Thymus (tissue), 11 donors: ENCODE measurements around the gene PLCB3. TPM values are rescaled to one million over a fixed set of nuclear protein-coding genes. Genes with fewer than 3 reads are reported as not detected.
A peak's percentile ranks its signal among the peaks of the same experiment; 100 is the strongest.
"Not testable (repeated sequence)": the region's sequence is repeated elsewhere in the genome, so short reads cannot be mapped to it uniquely, and the experiment has no call there.

Source experiments
- DNase-seq, 9 donors: peaks; one replicate each; pipeline ENCODE4 v3.0.0-alpha.2; 2013; ENCODE audit warnings: low spot score in 9 of 9, low read depth in 6 of 9, missing footprints in 1 of 9
- H3K27ac ChIP-seq, 2 donors: one replicate each; pipeline ENCODE4 v1.5.1; 2013; ENCODE audit warnings: control low read depth in 1 of 2, low read depth in 1 of 2, low read length in 1 of 2, mild to moderate bottlenecking in 1 of 2, moderate library complexity in 1 of 2
- H3K27me3 ChIP-seq, 2 donors: one replicate each; pipeline ENCODE4 v1.5.1; 2013; ENCODE audit warnings: low read length in 1 of 2; ENCODE audit not compliant: control insufficient read depth in 2 of 2, insufficient read depth in 1 of 2
- H3K36me3 ChIP-seq, 2 donors: one replicate each; pipeline ENCODE4 v1.5.1; 2013; ENCODE audit warnings: low read length in 1 of 2, mild to moderate bottlenecking in 1 of 2, moderate library complexity in 1 of 2; ENCODE audit not compliant: control insufficient read depth in 2 of 2, insufficient read depth in 2 of 2
- H3K4me1 ChIP-seq, 2 donors: one replicate each; pipeline ENCODE4 v1.5.1; 2013; ENCODE audit warnings: low read length in 2 of 2; ENCODE audit not compliant: control insufficient read depth in 2 of 2, insufficient read depth in 2 of 2
- H3K4me3 ChIP-seq, 2 donors: one replicate each; pipeline ENCODE4 v1.5.1; 2013; ENCODE audit warnings: low read length in 2 of 2, control low read depth in 1 of 2, mild to moderate bottlenecking in 1 of 2
- H3K9me3 ChIP-seq, 2 donors: one replicate each; pipeline ENCODE4 v1.5.1; 2013; ENCODE audit warnings: low read length in 1 of 2, mild to moderate bottlenecking in 1 of 2; ENCODE audit not compliant: control insufficient read depth in 2 of 2, insufficient read depth in 1 of 2
- WGBS: extraction: QIAGEN DNeasy Blood & Tissue Kit; methylation state at CpG from one replicate; pipeline ENCODE4 v1.1.7; 2013; 5-methylcytosine and 5-hydroxymethylcytosine counted together
- polyA plus RNA-seq: library from polyadenylated mRNA; stranded (reverse); fragments of 200-250 nt; gene quantifications from one replicate; pipeline ENCODE4 v1.2.3, GENCODE V29; 2013
- total RNA-seq: library from RNA; stranded (reverse); fragments of 120-200 nt; gene quantifications from one replicate; pipeline ENCODE4 v1.2.4, GENCODE V29; 2013
- donor health status: healthy.

The PLCB3 gene
- total and polyA plus RNA-seq, 2 donors, result 5.8 to 7.3 TPM

DNA sequence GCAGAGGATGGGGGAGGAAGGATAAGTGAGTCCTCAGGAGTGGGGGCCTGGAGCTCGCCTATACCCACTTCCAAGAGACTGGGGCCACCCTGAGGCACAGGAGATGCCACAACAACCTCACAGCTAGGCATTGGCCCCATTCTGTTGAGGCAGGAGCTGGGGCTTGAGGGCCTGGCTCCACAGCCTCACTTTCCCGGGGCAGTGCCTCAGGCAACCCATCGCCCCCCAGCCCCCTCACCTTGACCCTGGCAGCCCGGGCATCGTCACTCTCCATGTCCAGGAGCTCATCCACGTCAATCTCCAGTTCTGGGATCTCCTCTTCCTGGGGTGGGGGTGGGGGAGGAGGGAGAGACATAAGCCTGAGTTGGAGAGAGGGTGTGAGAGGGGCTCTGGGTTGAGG is 6.4 kb upstream of the PLCB3 start:
- H3K4me3 ChIP-seq, result peak overlapping the region; percentile 64 to 74
- peaks cover 0 to 19% of the 10 kb centered on the region in 2 donors for H3K36me3 ChIP-seq
- no peak for DNase-seq
- peaks cover 26 to 71% of the 10 kb centered on the region in 2 donors for H3K4me1 ChIP-seq
- H3K27ac ChIP-seq, result peak overlapping the region; percentile 77 to 79
- WGBS, result 41% methylated on average over 6 of the region's 6 CpGs
- peaks cover 4 to 18% of the 10 kb centered on the region in 2 donors for H3K27me3 ChIP-seq
- peaks cover 0 to 14% of the 10 kb centered on the region in 2 donors for H3K9me3 ChIP-seq

DNA sequence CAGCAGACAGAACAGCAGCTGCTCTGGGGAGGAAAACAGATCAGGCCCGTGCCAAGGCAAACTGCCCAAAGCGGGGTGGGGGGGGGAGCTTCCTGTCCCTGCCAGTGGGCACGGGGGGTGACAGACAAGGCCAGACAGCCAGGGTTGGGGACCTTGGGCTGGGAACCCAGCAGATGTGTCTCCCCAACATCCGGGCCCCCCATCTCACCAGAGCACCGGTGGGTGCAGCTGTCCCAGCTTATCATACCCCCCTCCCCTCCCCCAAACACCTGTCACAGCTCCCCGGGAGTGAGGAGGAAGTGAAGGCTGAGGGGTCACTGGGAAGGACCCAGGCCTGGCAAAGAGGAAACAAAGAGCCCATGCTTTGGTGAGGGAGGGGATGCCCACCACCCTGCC is 5.9 kb upstream of the PLCB3 start:
- peaks cover 0 to 17% of the 10 kb centered on the region in 2 donors for H3K9me3 ChIP-seq
- WGBS, result 1% methylated on average over 6 of the region's 6 CpGs
- peak overlapping the region; percentile 79 to 86 for H3K27ac ChIP-seq
- peak in 4 of 9 donors; percentile 62 to 81 (median 72) for DNase-seq
- H3K27me3 ChIP-seq, result peaks cover 4 to 22% of the 10 kb centered on the region in 2 donors
- peaks cover 0 to 19% of the 10 kb centered on the region in 2 donors for H3K36me3 ChIP-seq
- peak overlapping the region; percentile 64 to 74 for H3K4me3 ChIP-seq
- H3K4me1 ChIP-seq, result peaks cover 28 to 71% of the 10 kb centered on the region in 2 donors

DNA sequence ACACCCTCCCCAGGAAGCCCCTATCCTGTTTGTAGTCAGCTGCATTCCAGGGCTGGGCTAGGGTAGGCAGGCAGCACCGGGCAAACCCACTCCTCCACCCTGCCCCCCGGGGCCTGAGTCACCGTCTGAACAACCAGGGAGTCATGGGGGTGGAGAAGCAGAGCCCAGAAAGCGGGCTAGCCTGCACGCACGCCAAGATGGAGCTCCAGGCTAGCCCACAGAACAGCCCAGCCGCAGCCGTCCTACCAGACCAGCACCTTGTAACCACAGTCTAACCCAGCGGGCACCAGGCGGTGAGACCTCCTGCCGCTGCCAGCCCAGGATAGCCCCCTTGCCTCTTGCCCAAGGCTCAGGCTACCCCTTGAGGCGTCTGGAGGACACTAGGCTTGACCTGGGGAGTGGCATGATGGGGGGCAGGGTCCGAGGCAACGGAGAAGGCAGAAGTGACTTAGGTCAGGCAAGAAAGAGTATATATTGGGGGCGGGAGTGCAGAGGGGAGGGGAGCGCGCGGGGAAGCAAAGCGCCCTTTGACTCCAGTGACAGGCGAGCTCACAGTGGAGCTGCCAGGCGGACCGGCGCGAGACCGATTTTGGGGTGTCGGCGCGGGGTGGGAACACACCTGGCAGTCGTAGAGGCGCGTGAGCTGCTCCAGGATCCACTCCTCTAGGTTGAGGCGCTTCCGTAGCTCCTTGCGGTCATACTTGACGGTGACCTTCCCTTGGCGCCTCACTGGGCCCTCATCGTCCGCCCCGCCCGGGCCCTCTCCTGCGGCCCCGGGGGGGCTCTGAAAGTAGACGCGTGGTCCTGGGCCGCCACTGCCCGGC is 5.3 kb upstream of the PLCB3 start:
- peaks cover 0 to 19% of the 10 kb centered on the region in 2 donors for H3K36me3 ChIP-seq
- peak overlapping the region; percentile 79 to 86 for H3K27ac ChIP-seq
- peaks cover 33 to 74% of the 10 kb centered on the region in 2 donors for H3K4me1 ChIP-seq
- peak in 1 of 9 donors; percentile 69 for DNase-seq
- H3K9me3 ChIP-seq, result peaks cover 0 to 15% of the 10 kb centered on the region in 2 donors
- under 1% methylated on average over 46 of the region's 46 CpGs for WGBS
- H3K4me3 ChIP-seq, result peak overlapping the region; percentile 64 to 74
- peaks cover 4 to 28% of the 10 kb centered on the region in 2 donors for H3K27me3 ChIP-seq

DNA sequence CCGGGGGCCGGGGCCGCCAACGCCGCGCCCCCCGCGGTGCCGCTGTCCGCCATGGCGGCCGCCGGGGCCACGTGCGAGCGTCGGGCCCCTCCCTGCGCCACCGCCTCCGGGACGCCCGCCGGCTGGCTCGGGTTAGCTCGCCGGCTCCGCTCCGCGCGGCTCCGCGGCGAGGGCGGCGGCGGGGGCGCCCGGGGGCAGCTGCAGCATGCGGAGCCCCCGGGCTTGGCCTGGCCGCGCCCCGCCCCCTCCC is 4.8 kb upstream of the PLCB3 start:
- peaks cover 0 to 12% of the 10 kb centered on the region in 2 donors for H3K9me3 ChIP-seq
- peak overlapping the region; percentile 64 to 74 for H3K4me3 ChIP-seq
- not testable (repeated sequence) for DNase-seq, H3K27ac ChIP-seq
- peaks cover 0 to 19% of the 10 kb centered on the region in 2 donors for H3K36me3 ChIP-seq
- peaks cover 34 to 77% of the 10 kb centered on the region in 2 donors for H3K4me1 ChIP-seq
- H3K27me3 ChIP-seq, result peaks cover 4 to 30% of the 10 kb centered on the region in 2 donors
- WGBS, result 2% methylated on average over 43 of the region's 43 CpGs

DNA sequence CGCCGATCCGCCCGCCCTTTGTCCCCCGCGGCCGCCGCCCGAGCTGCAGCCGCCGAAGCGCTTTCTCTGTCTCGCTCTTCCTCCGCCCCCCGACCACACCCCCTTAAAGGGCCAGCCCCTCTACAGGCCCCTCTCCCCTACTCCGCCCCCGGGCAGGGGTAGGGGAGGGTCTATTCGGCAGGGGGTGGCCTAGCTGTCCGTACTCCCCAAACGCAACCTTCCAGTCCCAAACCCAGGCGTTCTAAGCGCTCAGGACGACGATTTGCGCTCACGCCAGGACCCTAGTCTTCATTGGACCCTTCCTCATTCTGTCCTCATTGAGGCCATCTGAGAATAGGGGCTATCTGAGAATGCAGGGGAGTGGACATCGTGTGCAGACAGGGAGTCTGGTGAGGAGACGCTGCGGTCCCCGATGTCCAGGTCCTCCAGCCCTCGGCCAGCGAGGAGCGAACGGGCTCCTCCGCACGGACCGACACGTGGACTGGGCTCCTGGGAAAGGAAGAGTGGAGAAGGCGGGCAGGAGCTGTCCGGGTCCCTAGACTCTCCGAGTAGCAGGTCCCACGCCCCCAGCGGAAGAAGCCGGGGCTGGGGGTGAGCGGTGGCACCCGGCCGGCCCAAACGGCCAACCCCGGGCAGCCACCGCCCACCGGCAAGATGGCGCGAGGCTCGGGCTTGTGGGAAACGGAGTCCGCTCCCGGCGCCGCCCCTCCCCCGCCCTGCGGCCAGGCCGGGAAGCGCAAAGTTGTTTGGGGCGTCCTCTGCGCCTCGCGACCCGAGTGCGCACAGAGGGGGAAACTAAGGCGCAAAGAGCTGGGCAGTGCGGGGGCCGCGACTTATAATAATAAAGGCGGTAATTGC is 4.2 kb upstream of the PLCB3 start, which contains the start of gene PPP1R14B:
PPP1R14B (minus strand) TSS at position 73 of the 858 bp plus-strand sequence. CDS start 270 bp downstream, outside the sequence.
- 3% methylated on average over 74 of the region's 74 CpGs for WGBS
- Histone ChIP-seq H3K27me3 (peaks cover 4 to 34% of the 10 kb centered on the region in 2 donors), H3K27ac (peak within 1 kb of the TSS; percentile 79 to 86), H3K36me3 (peaks cover 0 to 19% of the 10 kb centered on the region in 2 donors), H3K4me1 (peaks cover 33 to 79% of the 10 kb centered on the region in 2 donors), H3K4me3 (peak within 1 kb of the TSS; percentile 64 to 74), H3K9me3 (peaks cover 0 to 12% of the 10 kb centered on the region in 2 donors)
- DNase-seq, result peak in 4 of 9 donors; percentile 57 to 80 (median 62)

DNA sequence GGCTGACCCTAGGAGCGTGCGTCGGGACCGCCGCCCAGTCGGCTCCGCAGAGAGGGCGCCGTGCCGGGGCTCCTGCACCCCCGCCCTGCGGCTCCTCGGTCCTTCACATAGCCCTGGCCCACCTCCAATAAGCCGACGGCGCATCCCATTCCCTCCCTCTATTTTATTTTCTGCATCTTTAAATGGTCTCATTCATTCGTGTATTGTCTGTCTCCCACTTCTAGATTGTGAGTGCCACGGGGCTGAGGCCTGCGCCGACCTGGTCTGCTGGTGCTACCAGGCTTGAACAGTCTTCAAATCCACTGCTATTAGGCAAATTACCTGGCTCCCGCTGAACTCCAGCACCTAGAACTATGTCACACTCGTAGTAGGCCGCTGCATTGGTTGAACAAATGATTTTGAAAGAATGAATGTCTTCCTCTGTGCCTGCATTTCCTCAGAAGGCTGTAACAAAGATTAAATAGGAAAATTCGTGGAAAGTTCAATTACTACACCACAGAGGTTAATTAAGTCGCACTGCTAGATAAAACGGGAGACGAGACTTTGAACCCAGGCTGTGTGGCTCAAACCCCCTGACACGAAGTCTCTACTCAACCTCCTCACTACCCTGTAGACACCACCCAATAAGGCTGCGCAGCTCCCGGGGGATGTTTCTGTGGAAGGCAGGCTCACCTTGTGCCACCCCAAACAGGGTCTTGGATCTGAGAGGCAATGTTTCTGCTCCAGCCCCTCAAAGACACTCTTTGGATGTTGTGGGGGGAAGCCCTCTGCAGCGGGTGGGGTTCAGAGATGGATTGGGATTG is 3.4 kb upstream of the PLCB3 start:
- WGBS, result 75% methylated on average over 31 of the region's 31 CpGs
- peaks cover 4 to 34% of the 10 kb centered on the region in 2 donors for H3K27me3 ChIP-seq
- peaks cover 31 to 79% of the 10 kb centered on the region in 2 donors for H3K4me1 ChIP-seq
- no peak overlapping the region for H3K27ac ChIP-seq
- no peak for DNase-seq
- H3K4me3 ChIP-seq, result peak overlapping the region; percentile 61 to 74
- H3K9me3 ChIP-seq, result peaks cover 0 to 12% of the 10 kb centered on the region in 2 donors
- H3K36me3 ChIP-seq, result peaks cover 0 to 19% of the 10 kb centered on the region in 2 donors

DNA sequence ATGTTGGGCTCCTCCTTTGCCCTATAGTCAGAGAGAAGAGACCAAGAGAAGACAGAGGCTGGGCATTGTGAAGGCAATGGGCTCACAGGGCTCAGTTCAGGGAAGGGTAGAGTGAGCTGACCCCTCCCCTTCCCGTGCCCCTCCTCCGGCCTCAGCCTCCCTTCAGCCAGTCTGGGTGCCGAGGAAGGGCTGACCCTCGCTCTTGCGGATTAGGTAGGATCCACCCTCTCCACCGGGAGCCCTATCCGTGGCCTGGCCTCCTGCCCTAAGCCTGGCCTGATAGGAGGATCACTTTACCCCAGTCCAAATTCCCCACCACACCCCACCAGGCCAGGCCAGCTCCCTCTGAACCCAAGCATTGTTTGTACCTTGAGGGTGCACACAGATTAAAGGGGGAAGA is 2.8 kb upstream of the PLCB3 start:
- Histone ChIP-seq H3K27ac (no peak overlapping the region), H3K4me1 (peaks cover 31 to 74% of the 10 kb centered on the region in 2 donors), H3K9me3 (peaks cover 0 to 12% of the 10 kb centered on the region in 2 donors), H3K36me3 (peaks cover 0 to 14% of the 10 kb centered on the region in 2 donors), H3K4me3 (no peak overlapping the region), H3K27me3 (peaks cover 4 to 34% of the 10 kb centered on the region in 2 donors)
- 93% methylated on average over 7 of the region's 7 CpGs for WGBS
- no peak for DNase-seq

DNA sequence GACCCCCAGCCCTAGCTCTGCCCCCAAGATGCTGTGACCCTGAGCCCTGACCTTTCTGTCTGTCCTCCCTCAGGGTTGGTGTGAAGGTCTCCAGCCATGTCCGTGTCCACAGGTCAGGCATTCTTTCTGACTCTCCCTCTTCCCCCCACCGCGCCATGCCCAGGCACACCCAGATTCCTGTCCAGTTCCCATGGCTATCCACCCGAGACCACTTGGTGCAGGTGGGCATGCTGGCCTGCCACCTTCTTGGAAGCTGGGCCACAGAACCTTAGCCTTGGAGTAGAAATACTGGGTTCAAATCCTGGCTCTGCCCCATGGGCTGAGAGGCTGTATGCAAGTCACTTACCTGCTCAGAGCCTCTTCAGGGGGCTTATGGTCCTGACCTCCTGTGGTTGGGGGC is 2.3 kb upstream of the PLCB3 start:
- Histone ChIP-seq H3K4me3 (no peak overlapping the region), H3K27me3 (peaks cover 4 to 34% of the 10 kb centered on the region in 2 donors), H3K27ac (no peak overlapping the region), H3K4me1 (peaks cover 31 to 69% of the 10 kb centered on the region in 2 donors), H3K9me3 (peaks cover 0 to 12% of the 10 kb centered on the region in 2 donors), H3K36me3 (peaks cover 0 to 10% of the 10 kb centered on the region in 2 donors)
- DNase-seq, result no peak
- WGBS, result 100% methylated on average over 4 of the region's 4 CpGs
